Epithelial cell of proximal tubule (primary cell): ENCODE measurements around the gene HDAC1. TPM values are rescaled to one million over a fixed set of nuclear protein-coding genes. Genes with fewer than 3 reads are reported as not detected.

Source experiments
- DNase-seq: peaks from one replicate; pipeline ENCODE4 v3.0.0-alpha.2; 2011; ENCODE audit warnings: low read depth
- H3K4me3 ChIP-seq: 2 replicates; pipeline ENCODE4 v1.5.1; 2011; ENCODE audit warnings: low read depth, mild to moderate bottlenecking, low read length
- CTCF ChIP-seq: conservative IDR thresholded peaks from 2 replicates; pipeline ENCODE4 v1.5.1; 2012; ENCODE audit warnings: low read depth, mild to moderate bottlenecking, low read length
- total RNA-seq: library from RNA; depleted of rRNA; stranded (reverse); fragments of >200 nt; gene quantifications from 2 replicates; pipeline ENCODE4 v1.2.3, GENCODE V29; 2015

HDAC1 gene
- total RNA-seq, 1 donor from 2014 or later = 117 TPM

GRCh38 chr1:32303358-32303757 lies 11.5 kb downstream of the HDAC1 start:
- TF ChIP-seq CTCF = no peak
- DNase-seq = no peak
- H3K4me3 ChIP-seq = no peak overlapping the region

GRCh38 chr1:32303997-32304622 lies 12.2 kb downstream of the HDAC1 start:
- no peak for DNase-seq
- H3K4me3 ChIP-seq = no peak overlapping the region
- TF ChIP-seq CTCF = no peak

- no peak overlapping the region for H3K4me3 ChIP-seq
- DNase-seq = no peak
These were observed 13.4 kb downstream of the HDAC1 start for GRCh38 chr1:32305310-32305709.

GRCh38 chr1:32307324-32307723 lies 15.4 kb downstream of the HDAC1 start:
- no peak for DNase-seq
- no peak for TF ChIP-seq CTCF
- H3K4me3 ChIP-seq = no peak overlapping the region

More at GRCh38 chr1:32305310-32305709, 13.4 kb downstream of the HDAC1 start:
- no peak for TF ChIP-seq CTCF

GRCh38 chr1:32309960-32310359 lies 18.1 kb downstream of the HDAC1 start:
- no peak overlapping the region for H3K4me3 ChIP-seq
- DNase-seq = no peak
- TF ChIP-seq CTCF = no peak

- TF ChIP-seq CTCF = no peak
- H3K4me3 ChIP-seq = no peak overlapping the region
- DNase-seq = no peak
These were observed 20.0 kb downstream of the HDAC1 start for GRCh38 chr1:32311709-32312393.

GRCh38 chr1:32316903-32317277 lies 25.0 kb downstream of the HDAC1 start:
- no peak for DNase-seq
- no peak overlapping the region for H3K4me3 ChIP-seq
- TF ChIP-seq CTCF = no peak
